Measurements from ENCODE around the gene PDE3B. TPM values are rescaled to one million over a fixed set of nuclear protein-coding genes. Genes with fewer than 3 reads are reported as not detected.
"Not testable (repeated sequence)": the region's sequence is repeated elsewhere in the genome, so short reads cannot be mapped to it uniquely, and the experiment has no call there.

Gene PDE3B
- total RNA-seq, 1 experiment from 2014 or later: 0.96 TPM

- DNase-seq (ENCODE audit: low spot score): no peak
These were observed 1.8 kb upstream of the PDE3B start for GRCh38 chr11:14641801-14642200.

- no peak for DNase-seq (ENCODE audit: low spot score)
These were observed 1.2 kb upstream of the PDE3B start for GRCh38 chr11:14642453-14642852.

GRCh38 chr11:14642873-14643696, 519 bp upstream of the PDE3B start:
- DNase-seq (ENCODE audit: low spot score): no peak

GRCh38 chr11:14644226-14645014, 816 bp downstream of the PDE3B start:
- no peak for DNase-seq (ENCODE audit: low spot score)

- DNase-seq (ENCODE audit: low spot score): no peak
These were observed 1.7 kb downstream of the PDE3B start for GRCh38 chr11:14645015-14645912.

GRCh38 chr11:14645985-14646900, 2.6 kb downstream of the PDE3B start:
- no peak for DNase-seq (ENCODE audit: low spot score)

- no peak for DNase-seq (ENCODE audit: low spot score)
These were observed 6.5 kb downstream of the PDE3B start for GRCh38 chr11:14650064-14650463.

- DNase-seq (ENCODE audit: low spot score): no peak
These were observed 9.5 kb downstream of the PDE3B start for GRCh38 chr11:14653090-14653489.

- DNase-seq (ENCODE audit: low spot score): no peak
These were observed 11.8 kb downstream of the PDE3B start for GRCh38 chr11:14655435-14655834.

- DNase-seq (ENCODE audit: low spot score): no peak
These were observed 13.2 kb downstream of the PDE3B start for GRCh38 chr11:14656536-14657457.

- DNase-seq (ENCODE audit: low spot score): no peak
These were observed 14.2 kb downstream of the PDE3B start for GRCh38 chr11:14657841-14658240.

GRCh38 chr11:14664926-14665325, 21.3 kb downstream of the PDE3B start:
- DNase-seq (ENCODE audit: low spot score): not testable (repeated sequence)

GRCh38 chr11:14667329-14667728, 23.7 kb downstream of the PDE3B start:
- not testable (repeated sequence) for DNase-seq (ENCODE audit: low spot score)

GRCh38 chr11:14668731-14669301, 25.2 kb downstream of the PDE3B start:
- no peak for DNase-seq (ENCODE audit: low spot score)

GRCh38 chr11:14669499-14669898, 25.9 kb downstream of the PDE3B start:
- DNase-seq (ENCODE audit: low spot score): no peak

GRCh38 chr11:14669958-14670357, 26.4 kb downstream of the PDE3B start:
- no peak for DNase-seq (ENCODE audit: low spot score)

- DNase-seq (ENCODE audit: low spot score): no peak
These were observed 29.0 kb downstream of the PDE3B start for GRCh38 chr11:14672635-14673034.

- no peak for DNase-seq (ENCODE audit: low spot score)
These were observed 29.8 kb downstream of the PDE3B start for GRCh38 chr11:14673421-14673820.

GRCh38 chr11:14673824-14674405, 30.3 kb downstream of the PDE3B start:
- DNase-seq (ENCODE audit: low spot score): no peak

Data from A172 (cell line).